Measurements from ENCODE around the gene SCART1.

DNA sequence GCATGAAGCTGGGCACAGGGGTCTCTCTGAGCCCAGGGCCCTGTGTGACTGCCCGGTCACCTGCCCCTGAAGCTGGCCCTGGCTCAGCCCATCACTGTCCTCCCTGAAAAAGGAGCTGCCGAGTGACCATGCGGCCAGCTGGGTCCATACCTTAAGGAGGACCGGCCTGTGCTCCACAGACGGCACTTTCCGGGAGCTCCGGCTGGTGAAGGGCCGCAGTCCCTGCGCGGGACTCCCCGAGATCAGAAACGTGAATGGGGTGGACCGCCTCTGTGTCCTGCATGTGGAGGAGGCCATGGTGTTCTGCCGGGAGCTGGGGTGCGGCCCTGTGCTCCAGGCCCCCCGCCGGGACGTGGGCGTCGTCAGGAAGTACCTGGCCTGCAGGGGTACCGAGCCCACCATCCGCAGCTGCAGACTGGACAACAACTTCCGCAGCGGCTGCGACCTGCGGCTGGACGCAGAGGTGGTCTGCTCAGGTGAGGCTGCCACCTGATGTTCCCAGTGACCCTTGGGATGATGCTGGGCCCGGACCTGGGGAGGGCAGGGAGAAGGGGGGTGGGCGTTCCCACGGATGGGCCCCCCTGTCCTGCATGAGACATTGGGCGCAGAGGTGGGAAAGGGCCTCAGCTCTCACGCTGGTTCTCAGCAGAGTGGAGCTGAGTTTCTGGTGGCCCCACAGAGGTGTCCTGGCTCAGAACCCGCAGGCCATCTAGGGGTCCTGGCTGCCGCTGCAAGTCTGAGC lies 3.5 kb downstream of the SCART1 start:
- TF ChIP-seq EZH2phosphoT487 (IDR thresholded peaks at IDR 0.05; ENCODE audit: insufficient read depth, low read depth) (no peak), EZH2 (IDR thresholded peaks at IDR 0.05; ENCODE audit: insufficient read depth, poor library complexity, severe bottlenecking) (no peak)
